ENCODE measurements around the gene DTNB.
"Not testable (repeated sequence)": the region's sequence is repeated elsewhere in the genome, so short reads cannot be mapped to it uniquely, and the experiment has no call there.

Gene DTNB

DNA sequence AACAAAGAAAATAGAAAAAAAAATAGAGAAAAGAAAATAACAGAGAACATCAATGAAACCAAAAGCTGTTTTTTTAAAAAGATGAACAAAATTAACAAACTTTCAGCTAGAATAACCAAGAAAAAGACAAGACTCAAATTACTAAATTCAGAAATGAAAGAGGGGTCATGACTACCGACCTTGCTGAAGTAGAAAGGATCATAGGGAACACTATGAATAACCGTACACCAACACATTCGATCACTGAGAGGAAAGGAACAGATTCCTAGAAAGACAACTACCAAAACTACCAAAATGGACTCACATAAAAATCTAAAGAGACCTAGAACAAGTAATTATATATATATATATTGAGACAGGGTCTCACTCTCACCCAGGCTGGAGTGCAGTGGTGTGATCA is 37.4 kb upstream of the DTNB start:
- TF ChIP-seq, protein P1, sequence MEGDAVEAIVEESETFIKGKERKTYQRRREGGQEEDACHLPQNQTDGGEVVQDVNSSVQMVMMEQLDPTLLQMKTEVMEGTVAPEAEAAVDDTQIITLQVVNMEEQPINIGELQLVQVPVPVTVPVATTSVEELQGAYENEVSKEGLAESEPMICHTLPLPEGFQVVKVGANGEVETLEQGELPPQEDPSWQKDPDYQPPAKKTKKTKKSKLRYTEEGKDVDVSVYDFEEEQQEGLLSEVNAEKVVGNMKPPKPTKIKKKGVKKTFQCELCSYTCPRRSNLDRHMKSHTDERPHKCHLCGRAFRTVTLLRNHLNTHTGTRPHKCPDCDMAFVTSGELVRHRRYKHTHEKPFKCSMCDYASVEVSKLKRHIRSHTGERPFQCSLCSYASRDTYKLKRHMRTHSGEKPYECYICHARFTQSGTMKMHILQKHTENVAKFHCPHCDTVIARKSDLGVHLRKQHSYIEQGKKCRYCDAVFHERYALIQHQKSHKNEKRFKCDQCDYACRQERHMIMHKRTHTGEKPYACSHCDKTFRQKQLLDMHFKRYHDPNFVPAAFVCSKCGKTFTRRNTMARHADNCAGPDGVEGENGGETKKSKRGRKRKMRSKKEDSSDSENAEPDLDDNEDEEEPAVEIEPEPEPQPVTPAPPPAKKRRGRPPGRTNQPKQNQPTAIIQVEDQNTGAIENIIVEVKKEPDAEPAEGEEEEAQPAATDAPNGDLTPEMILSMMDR (IDR thresholded peaks at IDR 0.05; ENCODE audit: low read length, missing control alignments) = no peak
- H3K4me3 ChIP-seq (replicated peaks; ENCODE audit: low read depth, low read length) = no peak overlapping the region
- DNase-seq (ENCODE audit: low read depth) = no peak

- TF ChIP-seq, protein P1 (IDR thresholded peaks at IDR 0.05; ENCODE audit: low read length, missing control alignments) = no peak
- no peak overlapping the region for H3K4me3 ChIP-seq (replicated peaks; ENCODE audit: low read depth, low read length)
- DNase-seq (ENCODE audit: low read depth) = no peak
Observed at GRCh38 chr2:25709349-25709748, 36.0 kb upstream of the DTNB start.

DNA sequence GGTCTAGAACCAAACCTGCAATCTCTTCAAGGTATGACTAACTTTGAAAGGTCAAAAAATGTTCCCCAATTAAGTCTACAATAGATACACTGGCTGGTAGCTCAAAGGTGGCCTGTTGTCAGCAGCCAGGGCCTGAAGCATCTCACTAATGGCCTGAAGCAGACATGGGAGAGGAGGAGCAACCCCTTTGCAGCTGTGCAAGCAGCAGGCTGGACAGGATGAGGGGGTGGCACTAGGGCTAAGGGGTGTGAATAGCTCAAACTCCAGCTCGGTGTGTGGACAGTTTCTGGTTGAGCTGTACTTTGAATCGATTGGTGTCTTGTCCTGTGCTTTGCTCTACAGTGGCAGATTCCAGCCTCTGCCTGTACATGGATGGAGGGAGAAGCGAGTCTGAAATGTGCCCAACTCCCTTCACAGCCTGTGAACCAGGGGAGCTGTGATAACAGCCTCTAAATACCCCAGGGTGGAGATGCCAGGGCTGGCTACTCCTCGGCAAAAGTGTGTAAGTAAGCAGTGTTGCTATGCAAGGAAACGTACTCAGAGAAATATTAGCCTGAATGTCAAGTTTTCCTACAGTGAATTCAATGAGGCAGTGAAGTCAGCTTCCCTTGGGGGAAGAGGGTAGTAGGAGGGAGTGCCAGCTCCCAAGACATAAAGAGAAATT is 34.7 kb upstream of the DTNB start:
- TF ChIP-seq, protein P1 (IDR thresholded peaks at IDR 0.05; ENCODE audit: low read length, missing control alignments) = no peak
- H3K4me3 ChIP-seq (replicated peaks; ENCODE audit: low read depth, low read length) = no peak overlapping the region
- no peak for DNase-seq (ENCODE audit: low read depth)

DNA sequence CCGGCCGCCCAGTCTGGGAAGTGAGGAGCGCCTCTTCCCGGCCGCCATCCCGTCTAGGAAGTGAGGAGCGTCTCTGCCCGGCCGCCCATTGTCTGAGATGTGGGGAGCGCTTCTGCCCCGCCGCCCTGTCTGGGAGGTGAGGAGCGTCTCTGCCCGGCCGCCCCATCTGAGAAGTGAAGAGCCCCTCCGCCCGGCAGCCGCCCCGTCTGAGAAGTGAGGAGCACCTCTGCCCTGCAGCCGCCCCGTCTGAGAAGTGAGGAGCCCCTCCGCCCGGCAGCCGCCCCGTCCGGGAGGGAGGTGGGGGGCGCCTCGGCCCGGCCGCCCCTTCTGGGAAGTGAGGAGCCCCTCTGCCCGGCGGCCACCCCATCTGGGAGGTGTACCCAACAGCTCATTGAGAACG is 32.2 kb upstream of the DTNB start:
- DNase-seq (ENCODE audit: low read depth); H3K4me3 ChIP-seq (replicated peaks; ENCODE audit: low read depth, low read length): not testable (repeated sequence)

GRCh38 chr2:25701801-25702200 is 28.4 kb upstream of the DTNB start:
- TF ChIP-seq, protein P1 (IDR thresholded peaks at IDR 0.05; ENCODE audit: low read length, missing control alignments) = no peak
- no peak overlapping the region for H3K4me3 ChIP-seq (replicated peaks; ENCODE audit: low read depth, low read length)
- DNase-seq (ENCODE audit: low read depth) = no peak

- TF ChIP-seq, protein P1 (IDR thresholded peaks at IDR 0.05; ENCODE audit: low read length, missing control alignments) = peak; percentile 85
- no peak overlapping the region for H3K4me3 ChIP-seq (replicated peaks; ENCODE audit: low read depth, low read length)
- DNase-seq (ENCODE audit: low read depth) = peak; percentile 50
Observed at GRCh38 chr2:25700221-25700660, 26.9 kb upstream of the DTNB start.

DNA sequence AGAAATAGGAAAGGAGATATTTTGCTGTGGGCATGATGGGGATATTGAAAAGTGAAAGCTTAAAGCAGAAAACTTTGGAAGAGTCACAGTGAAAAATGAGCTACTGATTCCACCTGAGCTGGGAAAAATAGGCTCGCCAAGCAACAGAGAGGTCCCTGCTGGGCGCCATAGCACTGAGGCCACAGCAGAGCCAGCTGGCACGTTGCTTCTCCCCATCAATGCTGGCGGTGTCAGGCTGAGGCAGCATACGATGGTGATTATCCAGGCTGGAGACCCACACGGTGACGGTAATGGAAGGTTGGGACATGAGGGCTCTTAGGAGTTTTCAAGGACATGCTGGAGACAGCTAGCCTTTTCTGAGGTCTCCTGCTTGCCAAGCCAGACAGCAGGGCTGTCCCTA is 25.8 kb upstream of the DTNB start:
- TF ChIP-seq, protein P1 (IDR thresholded peaks at IDR 0.05; ENCODE audit: low read length, missing control alignments) = no peak

More for the DNA sequence above, 25.8 kb upstream of the DTNB start:
- DNase-seq (ENCODE audit: low read depth) = no peak
- H3K4me3 ChIP-seq (replicated peaks; ENCODE audit: low read depth, low read length) = no peak overlapping the region

Measured in fibroblast of pulmonary artery (primary cell).